Osteoblast (primary cell): ENCODE results near the gene GDNF. TPM values are rescaled to one million over a fixed set of nuclear protein-coding genes. Genes with fewer than 3 reads are reported as not detected.

Experiments
- DNase-seq: peaks from one replicate; pipeline ENCODE4 v3.0.0; 2011; ENCODE audit warnings: low spot score, mixed read lengths; ENCODE audit not compliant: insufficient read length; ENCODE audit errors: missing footprints
- H2AFZ ChIP-seq: 2 replicates; pipeline ENCODE4 v1.6.0; 2011; ENCODE audit warnings: mild to moderate bottlenecking, low read length
- H3K27ac ChIP-seq: 2 replicates; pipeline ENCODE4 v1.5.1; 2011; ENCODE audit warnings: mild to moderate bottlenecking, low read depth, low read length, moderate library complexity
- H3K27me3 ChIP-seq: 2 replicates; pipeline ENCODE4 v1.6.0; 2012; ENCODE audit warnings: mild to moderate bottlenecking, control low read depth, inconsistent platforms, low read length, moderate library complexity; ENCODE audit not compliant: insufficient read depth
- H3K36me3 ChIP-seq: 2 replicates; pipeline ENCODE4 v1.5.1; 2011; ENCODE audit warnings: mild to moderate bottlenecking, low read length, control low read depth, moderate library complexity; ENCODE audit not compliant: insufficient read depth
- H3K4me1 ChIP-seq: 2 replicates; pipeline ENCODE4 v1.5.1; 2011; ENCODE audit warnings: mild to moderate bottlenecking, low read length, control low read depth, moderate library complexity; ENCODE audit not compliant: insufficient read depth
- H3K4me2 ChIP-seq: 2 replicates; pipeline ENCODE4 v1.6.0; 2011; ENCODE audit warnings: mild to moderate bottlenecking, low read length; ENCODE audit not compliant: insufficient read depth
- H3K4me3 ChIP-seq: fragments of 200-600 bp; sonication (generic); 3 replicates; pipeline ENCODE4 v1.5.1; 2012; ENCODE audit warnings: mild to moderate bottlenecking, low read length, inconsistent platforms; ENCODE audit not compliant: insufficient read depth
- H3K79me2 ChIP-seq: 2 replicates; pipeline ENCODE4 v1.6.0; 2012; ENCODE audit warnings: mild to moderate bottlenecking, low read length, control low read depth, inconsistent platforms; ENCODE audit not compliant: insufficient read depth
- H3K9me3 ChIP-seq: 2 replicates; pipeline ENCODE4 v1.5.1; 2011; ENCODE audit warnings: low read depth, low read length, control low read depth
- H4K20me1 ChIP-seq: 2 replicates; pipeline ENCODE4 v1.6.0; 2012; ENCODE audit warnings: mild to moderate bottlenecking, low read length, control low read depth; ENCODE audit not compliant: insufficient read depth
- total RNA-seq: library from RNA; depleted of rRNA; stranded (reverse); fragments of >200 nt; gene quantifications from 2 replicates; pipeline ENCODE4 v1.2.3, GENCODE V29; 2012
- TF ChIP-seq, protein P1 (sequence below): IDR thresholded peaks from 2 replicates; pipeline ENCODE4 v1.5.1; 2011; ENCODE audit warnings: mild to moderate bottlenecking, low read depth, low read length, moderate library complexity; ENCODE audit errors: extremely low read depth

Gene GDNF
- total RNA-seq, 1 donor, result 6.2 TPM

DNA sequence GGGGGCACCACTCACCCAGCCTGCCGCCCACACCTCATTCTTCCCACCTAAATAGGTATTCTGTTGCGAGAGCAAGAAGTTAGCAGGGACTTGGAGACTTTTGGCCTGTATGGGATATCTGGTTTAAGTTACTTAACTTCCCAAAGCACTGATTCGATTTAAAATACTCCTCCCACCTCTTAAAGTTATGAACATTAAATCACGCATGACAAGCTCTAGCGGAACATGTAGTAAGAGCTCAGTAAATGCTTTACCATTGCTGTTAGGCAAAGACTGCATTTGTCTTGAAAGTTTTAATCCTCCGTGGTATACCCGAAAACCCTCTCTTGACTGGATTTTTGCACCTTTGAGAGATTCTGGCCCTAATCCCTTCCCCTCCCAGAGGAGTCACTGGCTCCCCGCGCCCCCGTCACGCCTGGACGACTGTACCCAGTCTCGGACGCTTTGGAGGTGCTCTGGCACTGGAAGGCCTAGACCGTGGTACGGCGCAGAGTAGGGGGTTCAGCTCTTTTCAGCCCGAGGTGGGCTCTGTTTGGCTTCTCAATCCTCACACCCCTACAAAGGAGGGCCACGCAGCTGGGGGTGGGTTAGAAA, 4.4 kb downstream of the GDNF start:
- Histone ChIP-seq H3K4me3 (peak overlapping the region; percentile 89), H2AFZ (peak overlapping the region; percentile 20), H4K20me1 (no peaks in the 10 kb centered on the region), H3K79me2 (peaks cover 99% of the 10 kb centered on the region), H3K27me3 (no peaks in the 10 kb centered on the region), H3K4me1 (peaks cover 46% of the 10 kb centered on the region), H3K27ac (peak overlapping the region; percentile 78), H3K4me2 (peak overlapping the region; percentile 91), H3K9me3 (no peaks in the 10 kb centered on the region), H3K36me3 (peaks cover 16% of the 10 kb centered on the region)
- no peak for DNase-seq
- TF ChIP-seq, protein P1, sequence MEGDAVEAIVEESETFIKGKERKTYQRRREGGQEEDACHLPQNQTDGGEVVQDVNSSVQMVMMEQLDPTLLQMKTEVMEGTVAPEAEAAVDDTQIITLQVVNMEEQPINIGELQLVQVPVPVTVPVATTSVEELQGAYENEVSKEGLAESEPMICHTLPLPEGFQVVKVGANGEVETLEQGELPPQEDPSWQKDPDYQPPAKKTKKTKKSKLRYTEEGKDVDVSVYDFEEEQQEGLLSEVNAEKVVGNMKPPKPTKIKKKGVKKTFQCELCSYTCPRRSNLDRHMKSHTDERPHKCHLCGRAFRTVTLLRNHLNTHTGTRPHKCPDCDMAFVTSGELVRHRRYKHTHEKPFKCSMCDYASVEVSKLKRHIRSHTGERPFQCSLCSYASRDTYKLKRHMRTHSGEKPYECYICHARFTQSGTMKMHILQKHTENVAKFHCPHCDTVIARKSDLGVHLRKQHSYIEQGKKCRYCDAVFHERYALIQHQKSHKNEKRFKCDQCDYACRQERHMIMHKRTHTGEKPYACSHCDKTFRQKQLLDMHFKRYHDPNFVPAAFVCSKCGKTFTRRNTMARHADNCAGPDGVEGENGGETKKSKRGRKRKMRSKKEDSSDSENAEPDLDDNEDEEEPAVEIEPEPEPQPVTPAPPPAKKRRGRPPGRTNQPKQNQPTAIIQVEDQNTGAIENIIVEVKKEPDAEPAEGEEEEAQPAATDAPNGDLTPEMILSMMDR, result no peak

DNA sequence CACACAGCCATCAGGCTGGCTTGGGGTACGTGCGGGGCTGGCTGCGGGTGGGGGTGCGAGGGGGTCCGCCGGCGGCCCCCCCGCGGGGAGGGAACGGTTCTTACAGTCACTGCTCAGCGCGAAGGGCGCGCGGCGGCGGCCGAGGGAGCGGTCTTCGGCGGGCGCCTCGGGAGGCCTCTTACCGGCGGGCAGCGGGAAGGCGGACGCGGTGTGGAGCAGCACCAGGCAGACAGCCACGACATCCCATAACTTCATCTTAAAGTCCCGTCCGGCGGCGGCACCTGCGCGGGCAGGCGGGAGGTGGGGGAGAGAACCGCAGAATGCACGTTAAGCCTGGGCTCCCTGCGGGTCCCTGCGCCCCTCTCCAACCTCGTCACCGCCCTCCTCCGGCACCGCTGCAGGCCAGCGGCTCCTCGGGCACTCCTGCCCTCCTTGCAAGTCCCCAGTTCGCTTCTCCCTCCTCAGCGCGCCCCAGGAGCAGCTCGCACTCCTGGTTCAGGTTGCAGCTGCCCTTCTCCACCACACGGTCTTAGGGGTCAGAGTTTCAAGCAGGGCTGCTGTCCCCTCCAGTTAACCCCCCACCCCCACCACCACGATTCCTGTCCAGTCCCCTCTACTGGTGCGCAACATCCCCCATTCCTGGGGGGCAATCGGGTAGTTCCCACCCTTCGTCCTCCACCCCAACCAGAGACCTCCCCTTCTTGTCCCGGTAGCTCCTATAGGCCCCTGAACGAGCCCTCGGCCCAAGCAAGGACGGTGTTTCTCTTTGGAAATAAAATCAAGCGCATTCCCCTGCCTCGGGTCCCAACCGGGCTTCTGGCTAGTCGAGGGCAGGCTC, 5.1 kb downstream of the GDNF start:
- DNase-seq, result no peak
- H3K4me2 ChIP-seq, result peak overlapping the region; percentile 91
- no peaks in the 10 kb centered on the region for H4K20me1 ChIP-seq

DNA sequence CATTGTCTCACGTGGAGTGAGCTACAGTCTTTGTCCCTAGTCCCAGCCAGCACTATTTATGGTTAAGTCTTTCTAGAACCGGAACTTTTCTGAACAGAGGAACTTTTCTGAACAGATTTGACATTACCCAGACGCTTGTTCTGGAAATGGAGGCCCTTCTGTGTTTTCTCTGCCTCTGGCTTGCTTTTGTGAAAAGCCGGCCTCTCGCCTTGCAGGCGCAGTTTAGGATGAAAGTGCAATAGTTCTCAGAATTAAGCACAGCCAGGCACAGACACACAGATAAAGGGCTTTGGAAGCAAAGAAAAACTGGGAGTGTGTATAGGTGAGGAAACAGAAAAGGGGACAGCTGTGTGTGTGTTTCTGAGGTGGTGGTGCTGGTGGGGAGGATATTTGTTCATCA, 5.9 kb downstream of the GDNF start:
- Histone ChIP-seq H4K20me1 (no peaks in the 10 kb centered on the region), H3K4me1 (peaks cover 48% of the 10 kb centered on the region), H3K9me3 (no peaks in the 10 kb centered on the region), H3K4me2 (peak overlapping the region; percentile 91), H2AFZ (no peak overlapping the region), H3K27me3 (no peaks in the 10 kb centered on the region), H3K27ac (peak overlapping the region; percentile 5), H3K36me3 (peaks cover 24% of the 10 kb centered on the region), H3K79me2 (peaks cover 100% of the 10 kb centered on the region), H3K4me3 (peak overlapping the region; percentile 89)
- no peak for DNase-seq
- TF ChIP-seq, protein P1, result no peak

More for the DNA sequence above, 5.1 kb downstream of the GDNF start:
- no peaks in the 10 kb centered on the region for H3K27me3 ChIP-seq
- H3K79me2 ChIP-seq, result peaks cover 100% of the 10 kb centered on the region
- H3K4me3 ChIP-seq, result peak overlapping the region; percentile 89
- peak overlapping the region; percentile 30 for H3K27ac ChIP-seq
- peaks cover 48% of the 10 kb centered on the region for H3K4me1 ChIP-seq
- H3K9me3 ChIP-seq, result no peaks in the 10 kb centered on the region
- TF ChIP-seq, protein P1, result no peak
- H2AFZ ChIP-seq, result peak overlapping the region; percentile 56
- peaks cover 23% of the 10 kb centered on the region for H3K36me3 ChIP-seq

DNA sequence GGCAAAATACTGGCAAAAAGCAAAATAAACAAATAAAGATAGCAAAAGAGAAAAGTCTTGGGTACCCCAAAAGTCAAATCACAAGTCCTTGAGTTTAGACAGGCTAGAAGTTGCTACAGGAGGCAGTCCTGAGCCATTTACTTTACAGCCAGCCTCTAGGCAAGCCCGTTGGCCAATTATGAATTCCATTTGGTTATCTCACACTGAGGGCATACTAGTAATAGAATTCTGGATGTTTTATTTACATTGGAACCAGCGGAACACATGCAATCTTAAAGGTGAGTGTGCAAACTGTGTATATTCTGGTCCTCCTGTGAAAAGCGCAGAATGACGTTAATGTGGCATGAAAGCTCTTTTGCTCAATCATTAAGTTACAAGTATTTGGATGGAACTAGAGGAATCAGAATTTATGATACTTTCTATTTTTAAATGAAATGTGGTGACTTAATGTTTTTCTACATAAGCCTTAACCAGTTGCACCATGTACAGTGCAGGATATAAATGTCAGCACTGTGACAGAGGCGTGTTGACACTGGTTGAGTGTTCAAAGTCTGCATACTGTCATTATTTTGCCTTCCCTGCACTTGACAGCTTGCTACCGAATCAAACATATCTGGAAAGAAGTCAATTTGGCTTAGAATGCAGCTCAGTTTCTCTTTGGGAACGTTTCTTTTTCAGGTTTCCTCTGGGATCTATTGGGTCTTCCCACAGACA, 7.9 kb downstream of the GDNF start:
- DNase-seq, result peak; percentile 91
- H2AFZ ChIP-seq, result no peak overlapping the region
- H3K4me3 ChIP-seq, result peak overlapping the region; percentile 7
- peaks cover 48% of the 10 kb centered on the region for H3K4me1 ChIP-seq
- peak overlapping the region; percentile 35 for H3K27ac ChIP-seq
- H3K9me3 ChIP-seq, result no peaks in the 10 kb centered on the region
- peaks cover 100% of the 10 kb centered on the region for H3K79me2 ChIP-seq
- H3K27me3 ChIP-seq, result no peaks in the 10 kb centered on the region
- peaks cover 27% of the 10 kb centered on the region for H3K36me3 ChIP-seq
- H4K20me1 ChIP-seq, result no peaks in the 10 kb centered on the region
- TF ChIP-seq, protein P1, result peak; percentile 36
- peak overlapping the region; percentile 42 for H3K4me2 ChIP-seq
